ENCODE measurements around the gene DHTKD1. TPM values are rescaled to one million over a fixed set of nuclear protein-coding genes. Genes with fewer than 3 reads are reported as not detected.

Gene DHTKD1
- total RNA-seq, 2 experiments from 2014 or later = 53.1 to 71.4 TPM

DNA sequence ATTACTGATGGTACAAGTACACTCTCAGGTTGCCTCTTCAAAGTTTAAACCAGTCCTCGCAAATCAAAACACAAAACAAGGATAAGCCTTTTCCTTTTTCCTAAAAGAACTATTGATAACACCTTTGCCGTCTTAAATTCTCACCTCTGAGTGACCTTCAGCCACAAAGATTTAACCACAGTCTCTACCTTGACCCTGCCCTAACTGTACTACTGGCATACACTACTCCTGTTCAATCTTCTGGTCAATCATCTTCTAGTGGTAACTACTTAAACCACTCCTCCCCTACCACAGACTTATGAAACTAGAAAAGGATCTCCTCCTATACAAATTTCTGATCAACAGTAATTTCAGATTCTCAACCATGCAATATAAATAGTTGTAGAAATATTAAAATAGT lies 41.2 kb upstream of the DHTKD1 start:
- no peak overlapping the region for H2AFZ ChIP-seq (ENCODE audit: low read length)

DNA sequence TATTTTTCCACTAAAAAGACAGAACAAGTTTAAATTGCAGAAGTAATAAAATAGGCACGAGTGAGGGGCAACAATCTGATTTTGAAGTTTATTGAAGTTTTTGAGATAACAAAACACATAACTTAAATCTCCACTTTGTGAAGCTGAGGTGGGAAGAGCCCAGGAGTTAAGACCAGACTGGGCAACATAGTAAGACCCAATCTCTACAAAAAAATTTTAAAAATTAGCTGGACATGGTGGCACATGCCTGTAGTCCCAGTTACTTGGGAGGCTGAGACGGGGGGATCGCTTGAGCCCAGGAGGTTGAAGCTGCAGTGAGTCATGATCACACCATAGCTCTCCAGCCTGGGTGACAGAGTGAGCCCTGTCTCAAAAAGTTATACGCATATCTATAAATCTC lies 37.4 kb upstream of the DHTKD1 start:
- Histone ChIP-seq H2AFZ (ENCODE audit: low read length) (no peak overlapping the region), H3K9me2 (ENCODE audit: insufficient read depth, low read length) (no peaks in the 10 kb centered on the region), H3K36me3 (ENCODE audit: insufficient read depth, low read length) (peaks cover 90% of the 10 kb centered on the region), H3K4me3 (ENCODE audit: low read depth, low read length, poor library complexity, severe bottlenecking) (no peak overlapping the region), H4K20me1 (ENCODE audit: insufficient read depth, low read length) (no peaks in the 10 kb centered on the region), H3K4me2 (ENCODE audit: low read length) (no peak overlapping the region), H3K9me3 (ENCODE audit: low read length) (no peaks in the 10 kb centered on the region), H3K27ac (ENCODE audit: low read depth, low read length, poor library complexity, severe bottlenecking) (no peak overlapping the region), H3K79me2 (ENCODE audit: insufficient read depth, low read depth, low read length) (peaks cover 84% of the 10 kb centered on the region), H3K4me1 (ENCODE audit: insufficient read depth, low read length, poor library complexity, severe bottlenecking) (no peaks in the 10 kb centered on the region)
- TF ChIP-seq, protein P1, sequence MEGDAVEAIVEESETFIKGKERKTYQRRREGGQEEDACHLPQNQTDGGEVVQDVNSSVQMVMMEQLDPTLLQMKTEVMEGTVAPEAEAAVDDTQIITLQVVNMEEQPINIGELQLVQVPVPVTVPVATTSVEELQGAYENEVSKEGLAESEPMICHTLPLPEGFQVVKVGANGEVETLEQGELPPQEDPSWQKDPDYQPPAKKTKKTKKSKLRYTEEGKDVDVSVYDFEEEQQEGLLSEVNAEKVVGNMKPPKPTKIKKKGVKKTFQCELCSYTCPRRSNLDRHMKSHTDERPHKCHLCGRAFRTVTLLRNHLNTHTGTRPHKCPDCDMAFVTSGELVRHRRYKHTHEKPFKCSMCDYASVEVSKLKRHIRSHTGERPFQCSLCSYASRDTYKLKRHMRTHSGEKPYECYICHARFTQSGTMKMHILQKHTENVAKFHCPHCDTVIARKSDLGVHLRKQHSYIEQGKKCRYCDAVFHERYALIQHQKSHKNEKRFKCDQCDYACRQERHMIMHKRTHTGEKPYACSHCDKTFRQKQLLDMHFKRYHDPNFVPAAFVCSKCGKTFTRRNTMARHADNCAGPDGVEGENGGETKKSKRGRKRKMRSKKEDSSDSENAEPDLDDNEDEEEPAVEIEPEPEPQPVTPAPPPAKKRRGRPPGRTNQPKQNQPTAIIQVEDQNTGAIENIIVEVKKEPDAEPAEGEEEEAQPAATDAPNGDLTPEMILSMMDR (conservative IDR thresholded peaks at IDR 0.05; ENCODE audit: low read length) = no peak
- no peak for TF ChIP-seq EZH2phosphoT487 (IDR thresholded peaks at IDR 0.05; ENCODE audit: borderline replicate concordance, low read depth, low read length)
- ChIA-PET CTCF (ENCODE audit: unreplicated experiment) (no interaction called here), POLR2A (interaction anchor here (0.7 to 2.4 kb wide), 5 partner anchors 9 to 37 kb away, joined by 3 to 7 read pairs (median 5); no protein-coding TSS in a partner anchor)
- no TSS peak for BruUV-seq (replicated peaks)
- no peak for DNase-seq (ENCODE audit: low spot score)
- intact Hi-C loops (cut with micrococcal nuclease; ENCODE audit: unreplicated experiment) = no loop called here

More for the DNA sequence above, 41.2 kb upstream of the DHTKD1 start:
- BruUV-seq (replicated peaks) = no TSS peak
- Histone ChIP-seq H3K4me1 (ENCODE audit: insufficient read depth, low read length, poor library complexity, severe bottlenecking) (peaks cover 6% of the 10 kb centered on the region), H4K20me1 (ENCODE audit: insufficient read depth, low read length) (peaks cover 4% of the 10 kb centered on the region; the same call in 1 of the 2 replicates), H3K4me2 (ENCODE audit: low read length) (no peak overlapping the region), H3K27ac (ENCODE audit: low read depth, low read length, poor library complexity, severe bottlenecking) (no peak overlapping the region), H3K4me3 (ENCODE audit: low read depth, low read length, poor library complexity, severe bottlenecking) (no peak overlapping the region), H3K9me3 (ENCODE audit: low read length) (no peaks in the 10 kb centered on the region), H3K9me2 (ENCODE audit: insufficient read depth, low read length) (no peaks in the 10 kb centered on the region), H3K79me2 (ENCODE audit: insufficient read depth, low read depth, low read length) (peaks cover 85% of the 10 kb centered on the region), H3K36me3 (ENCODE audit: insufficient read depth, low read length) (peaks cover 84% of the 10 kb centered on the region)
- TF ChIP-seq, protein P1 (conservative IDR thresholded peaks at IDR 0.05; ENCODE audit: low read length) = no peak
- no peak for TF ChIP-seq EZH2phosphoT487 (IDR thresholded peaks at IDR 0.05; ENCODE audit: borderline replicate concordance, low read depth, low read length)
- POLR2A ChIA-PET = interaction anchor here (1.6 kb wide), 1 partner anchor 14 kb away, joined by 7 read pairs; no protein-coding TSS in a partner anchor
- CTCF ChIA-PET (ENCODE audit: unreplicated experiment) = no interaction called here
- intact Hi-C loops (cut with micrococcal nuclease; ENCODE audit: unreplicated experiment) = no loop called here
- no peak for DNase-seq (ENCODE audit: low spot score)

DNA sequence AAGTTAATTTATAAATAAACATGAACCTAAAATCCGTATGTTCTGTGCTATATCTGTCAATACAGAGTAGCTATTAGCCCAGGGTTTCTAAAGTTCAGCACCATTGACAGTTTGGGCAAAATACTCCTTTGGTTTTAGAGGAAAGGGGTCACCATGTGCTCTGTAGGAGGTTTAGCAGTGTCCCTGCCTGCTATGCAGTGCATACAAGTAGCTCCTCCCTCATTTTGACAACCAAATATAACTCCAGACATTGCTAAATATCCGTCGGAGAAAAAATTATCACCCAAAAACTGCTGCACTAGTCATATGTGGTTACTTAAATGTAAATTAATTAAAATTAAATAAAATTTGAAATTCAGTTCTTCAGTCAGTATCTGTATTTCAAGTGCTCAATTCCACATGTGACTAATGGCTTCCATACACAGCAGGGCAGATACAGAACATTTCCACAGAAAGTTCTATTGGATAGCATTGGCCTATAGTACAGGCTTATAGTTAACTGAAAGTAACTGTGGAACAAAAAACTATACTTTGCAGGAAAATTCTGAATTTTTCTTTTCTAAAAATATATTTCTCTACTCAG lies 32.6 kb upstream of the DHTKD1 start:
- DNase-seq (ENCODE audit: low spot score) = no peak
- no peak overlapping the region for H3K27ac ChIP-seq (ENCODE audit: low read depth, low read length, poor library complexity, severe bottlenecking)
- ChIA-PET POLR2A (no interaction called here), CTCF (ENCODE audit: unreplicated experiment) (no interaction called here)
- peaks cover 13% of the 10 kb centered on the region; the same call in 1 of the 2 replicates for H4K20me1 ChIP-seq (ENCODE audit: insufficient read depth, low read length)
- H3K4me3 ChIP-seq (ENCODE audit: low read depth, low read length, poor library complexity, severe bottlenecking) = no peak overlapping the region
- TF ChIP-seq, protein P1 (conservative IDR thresholded peaks at IDR 0.05; ENCODE audit: low read length) = no peak
- TF ChIP-seq EZH2phosphoT487 (IDR thresholded peaks at IDR 0.05; ENCODE audit: borderline replicate concordance, low read depth, low read length) = no peak
- peaks cover 70% of the 10 kb centered on the region for H3K36me3 ChIP-seq (ENCODE audit: insufficient read depth, low read length)
- H3K9me3 ChIP-seq (ENCODE audit: low read length) = no peaks in the 10 kb centered on the region
- intact Hi-C loops (cut with micrococcal nuclease; ENCODE audit: unreplicated experiment) = no loop called here
- H2AFZ ChIP-seq (ENCODE audit: low read length) = no peak overlapping the region
- H3K9me2 ChIP-seq (ENCODE audit: insufficient read depth, low read length) = no peaks in the 10 kb centered on the region
- peaks cover 11% of the 10 kb centered on the region for H3K4me1 ChIP-seq (ENCODE audit: insufficient read depth, low read length, poor library complexity, severe bottlenecking)
- peaks cover 97% of the 10 kb centered on the region for H3K79me2 ChIP-seq (ENCODE audit: insufficient read depth, low read depth, low read length)
- no TSS peak for BruUV-seq (replicated peaks)
- H3K4me2 ChIP-seq (ENCODE audit: low read length) = no peak overlapping the region

Measured in OCI-LY7 (cell line).